ENCODE results near the gene MUC4. TPM values are rescaled to one million over a fixed set of nuclear protein-coding genes. Genes with fewer than 3 reads are reported as not detected.

Gene MUC4
- total and polyA plus RNA-seq, 9 of the 15 experiments (the other 6 are each of a cell fraction or from before 2014, with no cell fraction given): under 0.01 to 0.21 (median 0.10) TPM; not detected in 4

- Histone ChIP-seq H3K27me3 (ENCODE audit: control insufficient read depth in 2 of 2, insufficient read depth in 2 of 2, low read length in 2 of 2) (no peaks in the 10 kb centered on the region), H3K9me3 (replicated peaks; ENCODE audit: control insufficient read depth, insufficient read depth, low read depth, low read length) (no peaks in the 10 kb centered on the region), H2AFZ (ENCODE audit: low read depth, low read length) (no peak overlapping the region), H3K36me3 (ENCODE audit: control insufficient read depth, insufficient read depth, low read length) (no peaks in the 10 kb centered on the region), H4K20me1 (replicated peaks; ENCODE audit: control insufficient read depth, insufficient read depth, low read length) (no peaks in the 10 kb centered on the region), H3K4me1 (replicated peaks in 1 of 2; ENCODE audit: control insufficient read depth in 2 of 2, insufficient read depth in 2 of 2, low read length in 2 of 2) (peaks cover 0 to 14% of the 10 kb centered on the region in 2 experiments; a peak in 1 of 5 replicates), H3K79me2 (ENCODE audit: control insufficient read depth, insufficient read depth, low read length) (no peaks in the 10 kb centered on the region), H3K4me2 (ENCODE audit: insufficient read depth, low read length) (no peak overlapping the region), H3K27ac (ENCODE audit: extremely low read depth, low read depth, low read length) (no peak overlapping the region), H3K9ac (ENCODE audit: insufficient read depth in 1 of 2, low read depth in 2 of 2, low read length in 2 of 2) (no peak overlapping the region), H3K9me1 (ENCODE audit: control insufficient read depth, insufficient read depth, low read length) (no peaks in the 10 kb centered on the region), H3K4me3 (no peak overlapping the region)
- FAIRE-seq (no peak), DNase-seq (ENCODE audit: extremely low read depth in 1 of 4, low spot score in 3 of 4) (no peak), ATAC-seq (no peak)
- no TSS peak for BruUV-seq (replicated peaks)
- in situ Hi-C loops (cut with MboI): no loop called here
- 45% methylated on average over 6 of the region's 6 CpGs for WGBS (ENCODE audit: insufficient coverage, low coverage, missing lambda C conversion rate)
- ChIA-PET POLR2A (no interaction called here), CTCF (ENCODE audit: low intra/inter-chr PET ratio) (interaction anchor here (0.6 kb wide), 1 partner anchor 1150 kb away, joined by 3 read pairs; no protein-coding TSS in a partner anchor)
- intact Hi-C loops (cut with micrococcal nuclease): no loop called here
- TF ChIP-seq THAP7 (CRISPR knock-in tag; IDR thresholded peaks at IDR 0.05) (no peak), HDAC1 (IDR thresholded peaks at IDR 0.05) (0 out of 4 replicates have a peak, but pooled peaks of 1 of the 2 experiments have one; percentile 43), ARNT (IDR thresholded peaks at IDR 0.05) (no peak), FOXK2 (conservative IDR thresholded peaks at IDR 0.05 in 1 of 2, IDR thresholded peaks at IDR 0.05 in 1 of 2; ENCODE audit: low read depth in 2 of 2) (no peak), MTA1 (IDR thresholded peaks at IDR 0.05; ENCODE audit: borderline replicate concordance) (0 out of 2 replicates have a peak, but pooled peaks have one; percentile 49), ZSCAN32 (CRISPR knock-in tag; IDR thresholded peaks at IDR 0.05) (no peak), ZNF76 (CRISPR knock-in tag; IDR thresholded peaks at IDR 0.05; ENCODE audit: borderline replicate concordance) (no peak), E2F3 (CRISPR knock-in tag; IDR thresholded peaks at IDR 0.05) (no peak), EHMT2 (IDR thresholded peaks at IDR 0.05) (0 out of 2 replicates have a peak, but pooled peaks have one; percentile 37), PCBP2 (IDR thresholded peaks at IDR 0.05; ENCODE audit: low read depth, low read length, poor library complexity, severe bottlenecking) (no peak), TRIM24 (IDR thresholded peaks at IDR 0.05) (peak in 1 of 2 experiments; percentile 10; a peak in 1 of 4 replicates)
- TF ChIP-seq, protein P1, sequence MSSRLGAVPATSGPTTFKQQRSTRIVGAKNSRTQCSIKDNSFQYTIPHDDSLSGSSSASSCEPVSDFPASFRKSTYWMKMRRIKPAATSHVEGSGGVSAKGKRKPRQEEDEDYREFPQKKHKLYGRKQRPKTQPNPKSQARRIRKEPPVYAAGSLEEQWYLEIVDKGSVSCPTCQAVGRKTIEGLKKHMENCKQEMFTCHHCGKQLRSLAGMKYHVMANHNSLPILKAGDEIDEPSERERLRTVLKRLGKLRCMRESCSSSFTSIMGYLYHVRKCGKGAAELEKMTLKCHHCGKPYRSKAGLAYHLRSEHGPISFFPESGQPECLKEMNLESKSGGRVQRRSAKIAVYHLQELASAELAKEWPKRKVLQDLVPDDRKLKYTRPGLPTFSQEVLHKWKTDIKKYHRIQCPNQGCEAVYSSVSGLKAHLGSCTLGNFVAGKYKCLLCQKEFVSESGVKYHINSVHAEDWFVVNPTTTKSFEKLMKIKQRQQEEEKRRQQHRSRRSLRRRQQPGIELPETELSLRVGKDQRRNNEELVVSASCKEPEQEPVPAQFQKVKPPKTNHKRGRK (tag; IDR thresholded peaks at IDR 0.05): peak; percentile 78
Observed at GRCh38 chr3:195845483-195845882, 33.8 kb upstream of the MUC4 start.

Data from K562 (cell line).